Thoracic aorta (tissue), 2 donors: ENCODE data around the gene BLNK. TPM values are rescaled to one million over a fixed set of nuclear protein-coding genes. Genes with fewer than 3 reads are reported as not detected.

Source experiments
- ATAC-seq: fragments of 150-250 bp; one replicate; pipeline ENCODE4 v1.8.0; 2017; ENCODE audit warnings: low read depth; ENCODE audit not compliant: insufficient number of reproducible peaks, low FRiP score
- DNase-seq: peaks from one replicate; pipeline ENCODE4 v3.0.0-alpha.2; 2020; ENCODE audit warnings: low spot score
- H3K27ac ChIP-seq, 2 donors: fragments of 200-600 bp; sonication (generic); 1 replicate in 1 of 2; 2 replicates in 1 of 2; pipeline ENCODE4 v1.5.1; 2016; ENCODE audit warnings: mild to moderate bottlenecking in 2 of 2, moderate library complexity in 2 of 2
- H3K27me3 ChIP-seq: fragments of 200-600 bp; sonication (generic); replicated peaks from 2 replicates; pipeline ENCODE4 v1.6.0; 2016; ENCODE audit warnings: mild to moderate bottlenecking; ENCODE audit not compliant: insufficient read depth
- H3K36me3 ChIP-seq: fragments of 200-600 bp; sonication (generic); one replicate; pipeline ENCODE4 v1.5.1; 2016
- H3K4me1 ChIP-seq, 2 donors: fragments of 200-600 bp; sonication (generic); 1 replicate in 1 of 2; 2 replicates in 1 of 2; pipeline versions ENCODE4 v1.5.1 to v1.6.0; 2016; ENCODE audit warnings: low read depth in 2 of 2, mild to moderate bottlenecking in 1 of 2; ENCODE audit not compliant: control insufficient read depth in 1 of 2
- H3K4me3 ChIP-seq: fragments of 200-600 bp; sonication (generic); 2 replicates; pipeline ENCODE4 v1.5.1; 2016; ENCODE audit warnings: mild to moderate bottlenecking
- H3K9me3 ChIP-seq: fragments of 200-600 bp; sonication (generic); 2 replicates; pipeline ENCODE4 v1.5.1; 2016
- total RNA-seq, 2 donors: library from RNA; depleted of rRNA; stranded (reverse); fragments of >200 nt; gene quantifications; one replicate each; pipeline versions ENCODE4 v1.1.0 to v1.2.3, GENCODE V29; 2016
- TF ChIP-seq, protein P1 (sequence below): fragments of 200-600 bp; sonication (generic); IDR thresholded peaks from one replicate; pipeline ENCODE4 v1.5.1; 2019; ENCODE audit warnings: antibody characterized with exemption

The BLNK gene
- total RNA-seq, 2 donors from 2014 or later: 1.3 to 6.9 TPM

DNA sequence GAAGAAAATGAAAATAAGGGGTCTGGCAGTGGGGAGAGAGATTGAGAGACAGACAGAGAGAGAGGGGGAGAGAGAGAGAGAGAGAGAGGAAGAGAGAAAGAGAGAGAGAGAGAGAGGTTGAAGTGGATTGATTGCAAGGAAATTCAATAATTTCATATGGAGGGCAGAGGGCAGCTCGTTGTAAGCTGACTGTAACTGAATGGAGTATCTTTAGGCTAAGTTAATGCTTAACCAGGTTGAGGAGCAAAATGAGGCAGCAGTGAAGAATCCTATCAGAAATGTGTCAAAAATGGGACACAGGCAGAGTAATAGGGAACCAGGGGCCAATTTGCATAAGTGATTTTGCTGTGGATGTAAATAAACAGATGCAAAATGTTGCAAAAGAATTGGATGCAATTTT lies 21.0 kb downstream of the BLNK start:
- H3K4me3 ChIP-seq: no peak overlapping the region
- peaks cover 0 to 4% of the 10 kb centered on the region in 2 donors for H3K4me1 ChIP-seq
- no peak for DNase-seq
- no peaks in the 10 kb centered on the region for H3K36me3 ChIP-seq
- H3K9me3 ChIP-seq: no peaks in the 10 kb centered on the region
- no peaks in the 10 kb centered on the region for H3K27me3 ChIP-seq
- no peak overlapping the region for H3K27ac ChIP-seq
- no peak for ATAC-seq
- TF ChIP-seq, protein P1, sequence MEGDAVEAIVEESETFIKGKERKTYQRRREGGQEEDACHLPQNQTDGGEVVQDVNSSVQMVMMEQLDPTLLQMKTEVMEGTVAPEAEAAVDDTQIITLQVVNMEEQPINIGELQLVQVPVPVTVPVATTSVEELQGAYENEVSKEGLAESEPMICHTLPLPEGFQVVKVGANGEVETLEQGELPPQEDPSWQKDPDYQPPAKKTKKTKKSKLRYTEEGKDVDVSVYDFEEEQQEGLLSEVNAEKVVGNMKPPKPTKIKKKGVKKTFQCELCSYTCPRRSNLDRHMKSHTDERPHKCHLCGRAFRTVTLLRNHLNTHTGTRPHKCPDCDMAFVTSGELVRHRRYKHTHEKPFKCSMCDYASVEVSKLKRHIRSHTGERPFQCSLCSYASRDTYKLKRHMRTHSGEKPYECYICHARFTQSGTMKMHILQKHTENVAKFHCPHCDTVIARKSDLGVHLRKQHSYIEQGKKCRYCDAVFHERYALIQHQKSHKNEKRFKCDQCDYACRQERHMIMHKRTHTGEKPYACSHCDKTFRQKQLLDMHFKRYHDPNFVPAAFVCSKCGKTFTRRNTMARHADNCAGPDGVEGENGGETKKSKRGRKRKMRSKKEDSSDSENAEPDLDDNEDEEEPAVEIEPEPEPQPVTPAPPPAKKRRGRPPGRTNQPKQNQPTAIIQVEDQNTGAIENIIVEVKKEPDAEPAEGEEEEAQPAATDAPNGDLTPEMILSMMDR: no peak

DNA sequence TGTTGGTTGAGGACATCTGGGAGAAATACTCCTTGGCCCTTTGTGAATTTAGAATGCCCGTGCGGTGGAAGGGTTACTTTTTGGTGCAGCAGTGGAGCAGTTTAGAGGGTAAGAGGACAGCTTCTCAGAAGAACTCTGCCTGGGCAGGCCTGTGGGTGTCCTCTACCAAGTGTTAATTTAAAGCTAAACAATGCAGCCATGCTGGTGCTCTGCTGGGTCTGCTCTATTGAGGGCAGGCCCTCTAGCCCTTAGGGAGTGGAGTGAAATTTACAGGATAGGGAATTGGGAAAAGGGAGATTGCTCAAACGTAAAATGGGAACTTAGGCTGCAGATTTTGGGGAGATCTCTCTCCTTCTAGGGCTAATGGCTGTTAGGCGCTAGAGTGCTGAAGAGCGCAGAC lies 22.1 kb downstream of the BLNK start:
- DNase-seq (no peak), ATAC-seq (no peak)
- Histone ChIP-seq H3K9me3 (no peaks in the 10 kb centered on the region), H3K4me3 (no peak overlapping the region), H3K4me1 (no peaks in the 10 kb centered on the region), H3K27ac (no peak overlapping the region), H3K27me3 (no peaks in the 10 kb centered on the region), H3K36me3 (no peaks in the 10 kb centered on the region)
- TF ChIP-seq, protein P1: no peak

DNA sequence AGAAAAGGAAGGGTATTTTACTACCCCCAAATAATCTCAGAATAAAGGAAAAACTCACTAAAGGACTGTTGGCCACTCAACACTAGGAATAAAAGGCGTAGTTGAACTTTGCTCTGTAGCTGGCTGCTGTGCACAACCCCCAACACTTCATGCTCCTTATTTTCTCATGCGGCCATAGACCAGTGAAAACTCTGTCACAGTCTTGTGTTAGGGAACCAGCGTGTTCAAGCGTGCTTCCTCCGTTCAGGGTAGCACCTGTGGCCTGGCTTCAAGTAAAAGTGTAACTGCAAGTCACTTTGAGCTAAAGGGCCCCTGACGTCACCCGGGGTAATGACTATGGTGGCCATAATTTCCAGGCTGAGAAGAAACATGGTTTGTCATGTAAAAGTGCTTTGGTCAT lies 27.0 kb downstream of the BLNK start:
- Histone ChIP-seq H3K4me3 (no peak overlapping the region), H3K9me3 (no peaks in the 10 kb centered on the region), H3K27me3 (no peaks in the 10 kb centered on the region), H3K4me1 (peaks cover 7 to 13% of the 10 kb centered on the region in 2 donors), H3K36me3 (no peaks in the 10 kb centered on the region), H3K27ac (no peak overlapping the region)
- ATAC-seq: no peak
- DNase-seq: no peak
- TF ChIP-seq, protein P1: no peak

DNA sequence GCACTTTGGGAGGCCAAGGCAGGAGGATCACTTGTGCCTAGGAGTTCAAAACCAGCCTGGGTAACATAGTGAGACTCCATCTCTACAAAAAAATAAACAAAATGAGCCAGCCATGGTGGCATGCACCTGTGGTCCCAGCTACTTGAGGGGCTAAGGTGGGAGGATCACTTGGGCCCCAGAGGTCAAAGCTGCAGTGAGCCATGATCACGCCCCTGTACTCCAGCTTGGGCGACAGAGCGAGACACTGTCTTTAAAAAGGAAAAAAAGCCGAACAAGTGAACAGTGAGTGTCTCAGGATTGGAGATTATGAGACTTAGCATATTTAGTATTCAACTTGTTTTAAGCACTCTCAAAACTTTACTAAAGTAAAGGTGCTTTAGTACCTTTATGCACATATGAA lies 28.1 kb downstream of the BLNK start:
- H3K4me1 ChIP-seq: peaks cover 7 to 13% of the 10 kb centered on the region in 2 donors
- no peak for DNase-seq
- H3K9me3 ChIP-seq: no peaks in the 10 kb centered on the region
- H3K4me3 ChIP-seq: no peak overlapping the region
- no peaks in the 10 kb centered on the region for H3K36me3 ChIP-seq
- no peak for ATAC-seq
- H3K27ac ChIP-seq: no peak overlapping the region
- TF ChIP-seq, protein P1: no peak
- H3K27me3 ChIP-seq: no peaks in the 10 kb centered on the region

DNA sequence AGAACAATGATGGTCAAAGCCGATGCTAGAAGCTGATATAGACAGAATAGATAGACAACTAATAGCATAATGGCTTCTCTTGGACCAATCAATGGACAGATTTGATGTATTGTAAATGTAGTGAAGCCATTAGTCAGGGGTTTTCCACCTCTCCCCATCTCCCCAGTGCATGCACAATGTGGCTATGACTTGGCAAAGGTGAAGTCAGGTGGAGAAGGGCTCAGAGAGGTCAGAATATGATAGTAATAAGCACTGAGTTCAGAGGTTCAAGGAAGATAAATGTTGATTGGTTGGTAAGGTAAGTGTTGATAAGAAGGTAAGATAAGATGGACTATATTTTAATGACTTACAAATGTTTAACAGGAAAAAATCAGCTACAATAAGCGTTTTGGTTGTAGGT lies 28.5 kb downstream of the BLNK start:
- H3K4me1 ChIP-seq: peaks cover 7 to 13% of the 10 kb centered on the region in 2 donors
- no peak for DNase-seq
- no peak overlapping the region for H3K4me3 ChIP-seq
- TF ChIP-seq, protein P1: no peak
- H3K27me3 ChIP-seq: no peaks in the 10 kb centered on the region
- H3K9me3 ChIP-seq: no peaks in the 10 kb centered on the region
- ATAC-seq: no peak
- no peak overlapping the region for H3K27ac ChIP-seq
- H3K36me3 ChIP-seq: no peaks in the 10 kb centered on the region
